AG10803 (cell line): Measurements from ENCODE around the gene OR6S1.
A peak's percentile ranks its signal among the peaks of the same experiment; 100 is the strongest.

Experiments
- DNase-seq: peaks from one replicate; pipeline ENCODE4 v3.0.0; 2010; ENCODE audit warnings: low read depth
- H3K4me3 ChIP-seq: 2 replicates; pipeline ENCODE4 v1.5.1; 2011; ENCODE audit warnings: mild to moderate bottlenecking, low read length, control low read depth
- CTCF ChIP-seq: conservative IDR thresholded peaks from 2 replicates; pipeline ENCODE4 v1.5.1; 2011; ENCODE audit warnings: mild to moderate bottlenecking, low read length, control low read depth, inconsistent platforms

Gene OR6S1

DNA sequence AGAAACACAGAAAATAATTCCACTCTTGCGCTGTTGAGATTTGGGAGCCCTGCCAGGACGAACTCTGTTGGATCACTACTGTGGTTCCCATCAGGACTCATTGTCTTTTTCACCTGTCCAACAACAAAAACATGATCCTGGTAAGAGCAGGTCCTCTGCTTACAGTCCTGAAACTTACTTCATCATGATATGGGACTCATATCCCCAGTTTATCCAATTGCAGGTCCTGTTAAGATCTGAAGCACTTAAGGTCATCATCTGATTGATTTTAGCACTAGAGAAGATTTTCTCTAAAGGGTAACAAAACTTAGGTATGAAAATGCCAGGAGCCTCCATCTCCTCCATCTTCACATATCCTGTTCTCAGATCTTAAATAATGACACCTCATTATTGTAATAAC, at the start of gene OR6S1:
Gene OR6S1 (minus strand): TSS at position 101 of the 400 bp plus-strand sequence. CDS start 0 bp downstream, at position 101.
- TF ChIP-seq CTCF: no peak
- no peak within 1 kb of the TSS for H3K4me3 ChIP-seq

DNA sequence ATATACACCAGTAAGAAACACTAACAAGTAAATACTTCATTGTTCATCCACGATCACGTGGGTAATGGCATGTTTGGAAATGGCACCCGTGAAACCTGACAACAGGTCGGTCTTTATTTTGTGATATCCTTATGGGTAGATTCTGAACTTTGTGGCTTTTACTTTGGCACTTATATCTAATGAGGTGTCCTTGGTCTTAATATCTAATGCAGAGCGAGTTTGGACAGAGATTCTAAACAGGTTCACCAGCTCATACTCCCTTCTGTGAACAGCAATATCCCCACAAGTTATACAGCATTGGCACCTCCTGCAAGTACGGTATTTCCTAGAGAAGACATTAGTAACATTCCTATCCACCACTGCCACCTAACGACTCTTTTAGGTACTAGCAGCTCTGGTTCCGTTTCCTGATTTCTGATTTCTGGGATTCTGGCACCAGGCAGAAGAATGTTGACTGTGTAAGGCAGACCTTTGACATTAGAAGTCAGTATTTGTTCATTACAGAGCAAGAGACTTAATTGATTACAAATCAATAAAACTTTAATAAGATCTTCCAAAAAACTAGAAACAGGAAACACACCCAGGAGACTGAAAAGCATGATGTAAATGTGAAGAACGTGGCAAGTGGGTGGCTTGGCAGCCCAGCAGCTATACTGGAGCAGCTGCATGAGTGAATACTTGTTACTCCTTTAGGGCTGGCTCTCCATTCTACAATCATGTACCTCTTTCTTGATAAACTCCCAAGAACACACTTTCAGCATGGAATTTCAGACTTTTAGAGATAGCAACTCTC, 49.6 kb upstream of the OR6S1 start:
- peak; percentile 97 for TF ChIP-seq CTCF
- no peak overlapping the region for H3K4me3 ChIP-seq
- peak; percentile 72 for DNase-seq

More for the DNA sequence above, at the start of gene OR6S1:
- no peak for DNase-seq

DNA sequence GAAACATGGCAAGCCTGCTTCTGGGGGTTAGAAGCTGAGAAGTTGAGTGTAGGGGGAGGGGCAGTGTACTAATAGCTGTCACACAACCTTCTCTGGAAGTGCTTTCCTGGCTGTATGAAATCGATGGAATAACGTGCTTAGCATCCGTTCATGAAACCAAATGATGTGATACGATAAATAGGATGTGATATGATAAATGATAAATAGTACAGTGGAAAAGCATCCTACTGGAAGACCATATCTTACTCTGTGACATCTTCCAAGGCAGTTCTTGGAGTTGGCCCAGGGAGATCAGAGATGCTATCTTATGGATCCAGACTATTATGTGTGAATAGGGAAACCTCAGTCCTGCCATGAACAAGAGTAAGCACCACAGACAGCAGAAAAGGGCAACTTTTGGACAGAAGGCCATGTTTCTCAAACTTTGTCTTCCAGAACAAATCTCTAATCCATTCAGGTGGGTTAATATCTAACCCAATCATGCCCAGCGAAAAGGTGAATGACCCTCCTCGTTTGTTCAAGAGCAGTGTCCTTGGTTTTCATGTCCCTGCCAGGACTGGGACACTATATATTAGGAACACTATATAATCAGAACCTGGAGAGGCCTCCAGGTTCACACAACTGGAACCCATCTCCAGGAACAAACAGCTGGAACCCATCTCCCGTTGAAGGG, 46.8 kb upstream of the OR6S1 start, which contains the start of gene ANG:
Gene ANG (plus strand): TSS at position 598 of the 673 bp plus-strand sequence. CDS start 4,801 bp downstream, outside the sequence.
- DNase-seq: no peak
- TF ChIP-seq CTCF: no peak
- H3K4me3 ChIP-seq: no peak within 1 kb of the TSS

GRCh38 chr14:20687362-20688166, 46.1 kb upstream of the OR6S1 start:
- DNase-seq: no peak
- H3K4me3 ChIP-seq: no peak overlapping the region
- TF ChIP-seq CTCF: no peak

GRCh38 chr14:20686386-20687143, 45.1 kb upstream of the OR6S1 start:
- H3K4me3 ChIP-seq: peak overlapping the region; percentile 4; the same call in 1 of the 2 replicates
- no peak for DNase-seq
- no peak for TF ChIP-seq CTCF

- H3K4me3 ChIP-seq: peak overlapping the region; percentile 93
- peak; percentile 69 for DNase-seq
- TF ChIP-seq CTCF: no peak
Observed at GRCh38 chr14:20684662-20685456, 43.4 kb upstream of the OR6S1 start.
